Skeletal muscle tissue (tissue), 4 donors: ENCODE data around the gene TMEM45A. TPM values are rescaled to one million over a fixed set of nuclear protein-coding genes. Genes with fewer than 3 reads are reported as not detected.

Experiments
- H3K27ac ChIP-seq: one replicate; pipeline ENCODE4 v1.7.0; 2013; ENCODE audit warnings: mild to moderate bottlenecking, low read depth, low read length, inconsistent platforms
- H3K27me3 ChIP-seq, 3 donors: one replicate each; pipeline ENCODE4 v1.7.0; 2013; ENCODE audit warnings: low read length in 3 of 3; ENCODE audit not compliant: control insufficient read depth in 3 of 3, insufficient read depth in 3 of 3
- H3K36me3 ChIP-seq, 3 donors: one replicate each; pipeline ENCODE4 v1.7.0; 2013; ENCODE audit warnings: low read length in 3 of 3; ENCODE audit not compliant: control insufficient read depth in 3 of 3, insufficient read depth in 3 of 3
- H3K4me1 ChIP-seq, 3 donors: one replicate each; pipeline ENCODE4 v1.7.0; 2013; ENCODE audit warnings: low read length in 3 of 3, mild to moderate bottlenecking in 3 of 3; ENCODE audit not compliant: control insufficient read depth in 3 of 3, insufficient read depth in 3 of 3
- H3K4me3 ChIP-seq, 3 donors: one replicate each; pipeline ENCODE4 v1.7.0; 2013; ENCODE audit warnings: low read length in 3 of 3
- H3K9ac ChIP-seq, 3 donors: one replicate each; pipeline ENCODE4 v1.7.0; 2013; ENCODE audit warnings: low read length in 3 of 3, mild to moderate bottlenecking in 3 of 3, moderate library complexity in 2 of 3, low read depth in 1 of 3
- H3K9me3 ChIP-seq, 3 donors: one replicate each; pipeline ENCODE4 v1.7.0; 2013; ENCODE audit warnings: low read length in 3 of 3; ENCODE audit not compliant: control insufficient read depth in 3 of 3
- total RNA-seq: library from RNA; depleted of rRNA; stranded (reverse); fragments of >200 nt; gene quantifications from one replicate; pipeline ENCODE4 v1.2.3, GENCODE V29; 2014
- donor health status: Osteomylitis.

TMEM45A gene
- total RNA-seq, 1 donor from 2014 or later, result 15.7 TPM

DNA sequence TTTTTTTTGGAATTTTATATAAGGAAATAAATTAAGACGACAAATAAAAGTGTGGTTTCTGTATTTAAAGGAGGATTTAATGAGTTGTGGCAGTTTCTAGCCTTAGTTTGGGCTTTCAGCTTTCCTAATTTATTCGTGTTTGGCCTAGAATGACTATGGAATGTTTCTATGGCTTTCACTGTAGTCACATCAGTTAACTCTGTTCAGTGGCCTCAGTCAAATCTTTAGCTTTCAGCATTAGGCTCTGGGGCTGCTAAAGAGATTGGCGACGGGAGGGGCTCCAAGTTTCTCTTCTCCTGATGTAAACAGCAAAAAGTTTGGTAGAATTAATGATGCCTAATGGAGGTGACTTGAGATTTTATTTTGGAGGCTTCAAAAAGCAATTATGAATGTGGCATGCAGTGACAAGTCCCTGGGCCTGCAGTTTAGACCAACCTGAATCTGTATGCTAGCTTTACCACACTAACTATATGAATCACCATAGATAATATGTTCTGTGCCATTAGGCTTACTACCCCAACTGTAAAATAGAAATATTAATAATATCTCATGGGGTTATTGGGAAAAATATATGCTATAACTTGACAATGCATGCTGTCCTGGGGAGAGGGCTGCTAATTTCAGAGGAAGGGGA is 69.9 kb downstream of the TMEM45A start:
- Histone ChIP-seq H3K9ac (no peak overlapping the region), H3K4me1 (no peaks in the 10 kb centered on the region), H3K27ac (no peak overlapping the region), H3K27me3 (no peaks in the 10 kb centered on the region), H3K36me3 (no peaks in the 10 kb centered on the region), H3K4me3 (no peak overlapping the region), H3K9me3 (no peaks in the 10 kb centered on the region)

GRCh38 chr3:100563228-100563627 is 70.8 kb downstream of the TMEM45A start:
- H3K4me3 ChIP-seq, result no peak overlapping the region
- no peaks in the 10 kb centered on the region for H3K36me3 ChIP-seq
- H3K27me3 ChIP-seq, result no peaks in the 10 kb centered on the region
- H3K4me1 ChIP-seq, result no peaks in the 10 kb centered on the region
- no peaks in the 10 kb centered on the region for H3K9me3 ChIP-seq
- no peak overlapping the region for H3K9ac ChIP-seq
- no peak overlapping the region for H3K27ac ChIP-seq

GRCh38 chr3:100563652-100564211 is 71.3 kb downstream of the TMEM45A start:
- Histone ChIP-seq H3K4me1 (no peaks in the 10 kb centered on the region), H3K9me3 (no peaks in the 10 kb centered on the region), H3K4me3 (no peak overlapping the region), H3K27me3 (no peaks in the 10 kb centered on the region), H3K27ac (no peak overlapping the region), H3K36me3 (no peaks in the 10 kb centered on the region), H3K9ac (no peak overlapping the region)

- H3K4me1 ChIP-seq, result no peaks in the 10 kb centered on the region
- no peak overlapping the region for H3K9ac ChIP-seq
- H3K9me3 ChIP-seq, result no peaks in the 10 kb centered on the region
- H3K27ac ChIP-seq, result no peak overlapping the region
- H3K27me3 ChIP-seq, result no peaks in the 10 kb centered on the region
- H3K36me3 ChIP-seq, result no peaks in the 10 kb centered on the region
- H3K4me3 ChIP-seq, result no peak overlapping the region
Measured at GRCh38 chr3:100570811-100571210, 78.4 kb downstream of the TMEM45A start.

- Histone ChIP-seq H3K4me3 (no peak overlapping the region), H3K9ac (no peak overlapping the region), H3K27me3 (no peaks in the 10 kb centered on the region), H3K4me1 (no peaks in the 10 kb centered on the region), H3K9me3 (no peaks in the 10 kb centered on the region), H3K36me3 (no peaks in the 10 kb centered on the region), H3K27ac (no peak overlapping the region)
Measured at GRCh38 chr3:100574536-100574935, 82.1 kb downstream of the TMEM45A start.

GRCh38 chr3:100575704-100576103 is 83.3 kb downstream of the TMEM45A start:
- Histone ChIP-seq H3K36me3 (no peaks in the 10 kb centered on the region), H3K4me1 (no peaks in the 10 kb centered on the region), H3K9me3 (no peaks in the 10 kb centered on the region), H3K27me3 (no peaks in the 10 kb centered on the region), H3K4me3 (no peak overlapping the region), H3K9ac (no peak overlapping the region), H3K27ac (no peak overlapping the region)

GRCh38 chr3:100577382-100578008 is 85.1 kb downstream of the TMEM45A start:
- H3K27me3 ChIP-seq, result no peaks in the 10 kb centered on the region
- H3K27ac ChIP-seq, result no peak overlapping the region
- H3K9me3 ChIP-seq, result no peaks in the 10 kb centered on the region
- H3K4me3 ChIP-seq, result no peak overlapping the region
- no peaks in the 10 kb centered on the region for H3K36me3 ChIP-seq
- H3K9ac ChIP-seq, result no peak overlapping the region
- H3K4me1 ChIP-seq, result no peaks in the 10 kb centered on the region

DNA sequence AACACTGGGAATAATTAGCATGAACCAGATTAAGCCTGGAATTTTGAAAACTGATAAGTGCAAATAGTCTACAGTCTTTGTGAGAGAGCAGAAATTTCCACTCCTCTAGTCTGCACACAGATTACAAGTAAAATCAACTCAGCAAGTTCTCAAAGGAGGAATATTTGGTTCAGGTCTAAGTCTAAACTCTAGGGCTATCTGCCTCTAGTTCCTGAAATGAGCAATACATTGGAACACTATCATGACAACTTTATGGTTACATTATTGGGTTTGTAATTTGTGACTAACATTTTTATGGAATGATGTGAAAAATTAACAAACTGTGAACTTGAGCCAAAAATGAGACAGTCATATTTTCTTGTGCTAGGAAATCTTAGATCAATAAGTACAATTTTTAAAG is 86.2 kb downstream of the TMEM45A start:
- H3K9ac ChIP-seq, result no peak overlapping the region
- H3K36me3 ChIP-seq, result no peaks in the 10 kb centered on the region
- no peaks in the 10 kb centered on the region for H3K9me3 ChIP-seq
- no peaks in the 10 kb centered on the region for H3K27me3 ChIP-seq
- no peak overlapping the region for H3K27ac ChIP-seq
- no peaks in the 10 kb centered on the region for H3K4me1 ChIP-seq
- no peak overlapping the region for H3K4me3 ChIP-seq

- H3K9ac ChIP-seq, result no peak overlapping the region
- no peak overlapping the region for H3K27ac ChIP-seq
- no peaks in the 10 kb centered on the region for H3K36me3 ChIP-seq
- H3K4me1 ChIP-seq, result no peaks in the 10 kb centered on the region
- H3K27me3 ChIP-seq, result no peaks in the 10 kb centered on the region
- H3K4me3 ChIP-seq, result no peak overlapping the region
- H3K9me3 ChIP-seq, result no peaks in the 10 kb centered on the region
Measured at GRCh38 chr3:100580147-100580546, 87.7 kb downstream of the TMEM45A start.

DNA sequence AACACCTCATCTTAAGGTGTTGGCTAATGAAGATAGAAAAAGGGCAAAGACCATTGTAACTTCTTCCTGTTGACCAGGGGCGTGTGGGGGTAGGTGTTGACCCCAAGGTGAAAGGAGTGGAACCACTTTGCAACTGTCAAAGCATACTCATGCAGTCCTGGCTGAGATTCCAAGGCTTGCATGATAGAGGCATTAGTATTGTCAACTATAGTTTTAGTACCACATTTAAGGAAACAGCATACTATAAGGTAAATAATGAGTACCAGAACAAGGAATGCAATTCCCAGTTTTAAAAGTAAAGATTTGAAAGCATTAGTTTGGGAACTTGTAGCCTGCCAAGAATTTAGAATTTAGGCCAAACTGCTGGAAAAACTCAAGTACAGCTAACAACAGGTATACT is 89.2 kb downstream of the TMEM45A start:
- Histone ChIP-seq H3K36me3 (no peaks in the 10 kb centered on the region), H3K27ac (no peak overlapping the region), H3K9ac (no peak overlapping the region), H3K27me3 (no peaks in the 10 kb centered on the region), H3K4me1 (no peaks in the 10 kb centered on the region), H3K4me3 (no peak overlapping the region), H3K9me3 (no peaks in the 10 kb centered on the region)
